ENCODE results near the gene S100A3. TPM values are rescaled to one million over a fixed set of nuclear protein-coding genes. Genes with fewer than 3 reads are reported as not detected.
A peak's percentile ranks its signal among the peaks of the same experiment; 100 is the strongest.

S100A3 gene
- total RNA-seq, 4 donors from 2014 or later: 1.1 to 2.7 TPM; not detected in 2

DNA sequence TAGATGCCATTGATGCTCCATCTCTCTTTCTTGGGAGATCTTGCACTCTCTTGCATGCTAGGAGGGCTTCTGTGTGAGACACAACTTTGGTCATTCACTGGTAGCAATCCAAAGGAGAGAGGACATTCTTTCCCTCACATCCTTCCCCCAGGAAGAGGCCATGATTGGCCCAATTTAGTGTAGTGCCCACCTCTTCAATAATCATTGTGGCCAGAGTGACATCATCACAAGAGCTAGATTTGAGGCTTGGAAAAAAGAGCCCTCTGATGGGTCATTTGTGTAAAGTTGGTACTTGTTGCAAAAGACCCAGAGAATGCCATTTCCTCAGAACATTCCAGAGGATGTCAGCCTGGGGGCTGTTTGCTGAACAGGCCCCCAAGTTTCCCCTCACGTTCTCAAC lies 43.5 kb downstream of the S100A3 start:
- Histone ChIP-seq H3K9me3 (no peaks in the 10 kb centered on the region), H3K4me1 (peaks cover 0 to 30% (median 28%) of the 10 kb centered on the region in 4 donors), H3K27ac (peak overlapping the region in 1 of 4 donors; percentile 91), H3K4me3 (no peak overlapping the region), H3K36me3 (no peaks in the 10 kb centered on the region), H3K27me3 (no peaks in the 10 kb centered on the region)
- 70 to 72% methylated on average over 1 of the region's 1 CpG for WGBS, 2 donors
- DNase-seq (ENCODE audit: low spot score in 2 of 2): no peak
- TF ChIP-seq, protein P1, sequence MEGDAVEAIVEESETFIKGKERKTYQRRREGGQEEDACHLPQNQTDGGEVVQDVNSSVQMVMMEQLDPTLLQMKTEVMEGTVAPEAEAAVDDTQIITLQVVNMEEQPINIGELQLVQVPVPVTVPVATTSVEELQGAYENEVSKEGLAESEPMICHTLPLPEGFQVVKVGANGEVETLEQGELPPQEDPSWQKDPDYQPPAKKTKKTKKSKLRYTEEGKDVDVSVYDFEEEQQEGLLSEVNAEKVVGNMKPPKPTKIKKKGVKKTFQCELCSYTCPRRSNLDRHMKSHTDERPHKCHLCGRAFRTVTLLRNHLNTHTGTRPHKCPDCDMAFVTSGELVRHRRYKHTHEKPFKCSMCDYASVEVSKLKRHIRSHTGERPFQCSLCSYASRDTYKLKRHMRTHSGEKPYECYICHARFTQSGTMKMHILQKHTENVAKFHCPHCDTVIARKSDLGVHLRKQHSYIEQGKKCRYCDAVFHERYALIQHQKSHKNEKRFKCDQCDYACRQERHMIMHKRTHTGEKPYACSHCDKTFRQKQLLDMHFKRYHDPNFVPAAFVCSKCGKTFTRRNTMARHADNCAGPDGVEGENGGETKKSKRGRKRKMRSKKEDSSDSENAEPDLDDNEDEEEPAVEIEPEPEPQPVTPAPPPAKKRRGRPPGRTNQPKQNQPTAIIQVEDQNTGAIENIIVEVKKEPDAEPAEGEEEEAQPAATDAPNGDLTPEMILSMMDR (IDR thresholded peaks at IDR 0.05): no peak
- TF ChIP-seq EP300 (IDR thresholded peaks at IDR 0.05) (no peak), POLR2A (IDR thresholded peaks at IDR 0.05) (no peak)

DNA sequence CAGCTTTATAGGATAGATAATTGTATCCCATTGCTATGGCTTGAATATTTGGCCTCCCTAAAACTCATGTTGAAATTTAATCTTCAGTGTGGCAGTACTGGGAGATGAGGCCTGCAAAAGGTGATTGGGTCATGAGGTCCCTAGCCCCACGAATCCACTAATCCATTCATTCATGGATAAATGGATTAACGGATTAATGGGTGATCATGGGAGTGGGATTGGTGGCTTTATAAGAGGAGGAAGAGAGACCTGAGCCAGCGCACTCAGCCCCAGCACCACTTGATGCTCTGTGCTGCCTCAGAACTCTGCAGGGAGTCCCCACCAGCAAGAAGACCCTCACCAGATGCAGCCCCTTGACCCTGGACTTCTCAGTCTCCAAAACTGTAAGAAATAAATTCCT lies 45.3 kb downstream of the S100A3 start:
- TF ChIP-seq, protein P1 (IDR thresholded peaks at IDR 0.05): no peak
- no peak for TF ChIP-seq POLR2A (IDR thresholded peaks at IDR 0.05)
- TF ChIP-seq EP300 (IDR thresholded peaks at IDR 0.05): no peak

DNA sequence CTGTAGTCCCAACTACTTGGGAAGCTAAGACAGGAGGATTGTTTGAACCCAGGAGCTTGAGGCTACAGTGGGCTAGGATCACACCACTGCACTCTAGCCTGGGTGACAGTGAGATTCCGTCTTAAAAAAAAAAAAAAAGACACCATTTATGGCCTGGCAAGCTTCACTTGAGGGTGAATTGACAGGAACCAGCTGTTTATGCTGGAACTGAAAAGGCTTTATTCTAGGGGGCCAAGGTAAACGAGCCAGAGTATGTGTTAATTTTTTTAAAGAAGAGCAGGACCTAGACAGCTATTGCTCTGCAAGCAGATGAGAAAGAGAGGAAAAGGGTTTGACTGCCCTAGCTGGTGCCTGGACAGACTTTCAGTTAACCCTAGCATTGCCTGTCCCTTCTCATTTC lies 50.3 kb downstream of the S100A3 start:
- WGBS, 2 donors: 9 to 10% methylated on average over 2 of the region's 2 CpGs
- Histone ChIP-seq H3K36me3 (no peaks in the 10 kb centered on the region), H3K4me1 (peaks cover 0 to 6% (median 0%) of the 10 kb centered on the region in 4 donors), H3K27me3 (no peaks in the 10 kb centered on the region), H3K27ac (no peak overlapping the region), H3K9me3 (no peaks in the 10 kb centered on the region), H3K4me3 (no peak overlapping the region)
- no peak for DNase-seq (ENCODE audit: low spot score in 2 of 2)
- TF ChIP-seq, protein P1 (IDR thresholded peaks at IDR 0.05): no peak
- TF ChIP-seq POLR2A (IDR thresholded peaks at IDR 0.05) (no peak), EP300 (IDR thresholded peaks at IDR 0.05) (no peak)

More for the DNA sequence above, 45.3 kb downstream of the S100A3 start:
- DNase-seq (ENCODE audit: low spot score in 2 of 2): no peak
- WGBS, 2 donors: 76 to 87% methylated on average over 3 of the region's 3 CpGs
- Histone ChIP-seq H3K4me3 (no peak overlapping the region), H3K27me3 (no peaks in the 10 kb centered on the region), H3K27ac (no peak overlapping the region), H3K4me1 (peaks cover 0 to 30% (median 27%) of the 10 kb centered on the region in 4 donors), H3K36me3 (no peaks in the 10 kb centered on the region), H3K9me3 (no peaks in the 10 kb centered on the region)

Other genes starting within 250 kb of the S100A3 start
- not detected for gene PGLYRP3, start 236.3 kb downstream of the S100A3 start, total RNA-seq
- gene PGLYRP4, start 200.4 kb downstream of the S100A3 start, total RNA-seq: not detected
- gene S100A9, start 191.4 kb downstream of the S100A3 start, total RNA-seq: 100 to 1,000 TPM in 2 of 4 donors, 10 to 100 TPM in 2; 58.8 to 793 (median 88.3) TPM
- gene S100A12, start 173.6 kb downstream of the S100A3 start, total RNA-seq: not detected
- gene S100A8, start 158.2 kb downstream of the S100A3 start, total RNA-seq: 100 to 1,000 TPM in 1 of 4 donors, 10 to 100 TPM in 1, 1 to 10 TPM in 2; 2.4 to 118 (median 10.6) TPM
- not detected for gene S100A7A, start 132.7 kb downstream of the S100A3 start, total RNA-seq
- gene S100A7, start 88.6 kb downstream of the S100A3 start, total RNA-seq: 10 to 100 TPM in 1 of 4 donors, not detected in 3; 22.9 TPM
- gene S100A6, start 13.3 kb downstream of the S100A3 start, total RNA-seq: 1,000 to 10,000 TPM in 2 of 4 donors, 100 to 1,000 TPM in 2; 651 to 1,173 (median 946) TPM
- not detected for gene S100A5, start 8.3 kb downstream of the S100A3 start, total RNA-seq
- 100 to 1,000 TPM; 398 to 439 (median 420) TPM for gene S100A4, start 3.5 kb downstream of the S100A3 start, total RNA-seq
- 10 to 100 TPM in 1 of 4 donors, 1 to 10 TPM in 2, not detected in 1; 2.3 to 12.6 (median 4.2) TPM for gene S100A2, start 16.6 kb upstream of the S100A3 start, total RNA-seq
- gene S100A16, start 63.9 kb upstream of the S100A3 start, total RNA-seq: 100 to 1,000 TPM in 2 of 4 donors, 10 to 100 TPM in 2; 45.5 to 120 (median 77.1) TPM
- 10 to 100 TPM in 1 of 4 donors, not detected in 3; 15.3 TPM for gene S100A14, start 67.1 kb upstream of the S100A3 start, total RNA-seq
- 100 to 1,000 TPM in 3 of 4 donors, 10 to 100 TPM in 1; 74.4 to 151 (median 121) TPM for gene S100A13, start 78.2 kb upstream of the S100A3 start, total RNA-seq
- 100 to 1,000 TPM in 1 of 4 donors, 10 to 100 TPM in 3; 41.4 to 102 (median 69.2) TPM for gene S100A1, start 79.2 kb upstream of the S100A3 start, total RNA-seq
- 10 to 100 TPM; 49.0 to 66.6 (median 56.5) TPM for gene CHTOP, start 84.8 kb upstream of the S100A3 start, total RNA-seq
- 10 to 100 TPM; 34.1 to 59.9 (median 43.7) TPM for gene SNAPIN, start 109.4 kb upstream of the S100A3 start, total RNA-seq
- 100 to 1,000 TPM in 1 of 4 donors, 10 to 100 TPM in 3; 62.8 to 102 (median 76.7) TPM for gene ILF2, start 121.7 kb upstream of the S100A3 start, total RNA-seq
- gene NPR1, start 129.4 kb upstream of the S100A3 start, total RNA-seq: 10 to 100 TPM; 36.9 to 87.5 (median 58.4) TPM
- gene INTS3, start 178.8 kb upstream of the S100A3 start, total RNA-seq: 10 to 100 TPM; 66.6 to 79.5 (median 71.3) TPM
- gene SLC27A3, start 226.1 kb upstream of the S100A3 start, total RNA-seq: 10 to 100 TPM; 38.5 to 89.4 (median 59.2) TPM

Data from tibial nerve (tissue), 4 donors.